Endothelial cell of umbilical vein (primary cell): ENCODE measurements around the gene AS3MT. TPM values are rescaled to one million over a fixed set of nuclear protein-coding genes. Genes with fewer than 3 reads are reported as not detected.

Experiments
- BruUV-seq: library from RNA; stranded (reverse); fragments of 400-500 nt; replicated peaks from 2 replicates; lab custom pipeline; 2021; lab: Mats Ljungman, UMichigan
- CTCF ChIA-PET: fragments of 300-600, 350-600 bp; sonication (Branson Sonifier 250); formaldehyde crosslinking; loops from one replicate; lab custom pipeline; 2021; ENCODE audit warnings: antibody characterized with exemption, inconsistent platforms; lab: Charles Lee
- POLR2A ChIA-PET: fragments of 300-600, 350-600 bp; sonication (Branson Sonifier 250); formaldehyde crosslinking; loops from one replicate; lab custom pipeline; 2021; ENCODE audit warnings: antibody characterized with exemption, inconsistent platforms; lab: Charles Lee
- DNase-seq: peaks from one replicate; pipeline ENCODE4 v3.0.0-alpha.2; 2011; ENCODE audit warnings: low read depth, low spot score
- FAIRE-seq: peaks from 2 replicates; lab custom pipeline; 2011; peaks lifted over from hg19 to GRCh38; lab: Jason Lieb, UNC
- H2AFZ ChIP-seq: 2 replicates; pipeline ENCODE4 v1.6.0; 2012; ENCODE audit warnings: low read depth, low read length, control low read depth, inconsistent platforms
- H3K27ac ChIP-seq: 2 replicates; pipeline ENCODE4 v1.5.1; 2011; ENCODE audit warnings: low read depth, mild to moderate bottlenecking, control low read depth, low read length, moderate library complexity; ENCODE audit not compliant: insufficient read depth
- H3K27me3 ChIP-seq, 2 experiments: 2 replicates each; pipeline versions ENCODE4 v1.6.0 to v1.6.1; 2011; ENCODE audit warnings: low read length in 2 of 2, mixed read lengths in 1 of 2; ENCODE audit not compliant: control insufficient read depth in 2 of 2, insufficient read depth in 2 of 2
- H3K36me3 ChIP-seq, 2 experiments: 2 replicates in 1 of 2; 3 replicates in 1 of 2; pipeline ENCODE4 v1.5.1; 2011; ENCODE audit warnings: low read length in 2 of 2, mild to moderate bottlenecking in 1 of 2, moderate library complexity in 1 of 2; ENCODE audit not compliant: control insufficient read depth in 2 of 2, insufficient read depth in 2 of 2; ENCODE audit errors: extremely low read depth in 1 of 2
- H3K4me1 ChIP-seq: 3 replicates; pipeline ENCODE4 v1.5.1; 2011; ENCODE audit warnings: mild to moderate bottlenecking, low read length; ENCODE audit not compliant: control insufficient read depth, insufficient read depth; ENCODE audit errors: extremely low read depth
- H3K4me2 ChIP-seq: 2 replicates; pipeline ENCODE4 v1.6.1; 2011; ENCODE audit warnings: low read length, control low read depth, mixed read lengths; ENCODE audit not compliant: insufficient read depth
- H3K4me3 ChIP-seq, 3 experiments: fragments of 200-600 bp in 1 of 3; sonication (generic), shearing (Covaris generic) in 1 of 3; replicated peaks in 1 of 3; 2 replicates each; pipeline ENCODE4 v1.5.1; 2011 to 2016; ENCODE audit warnings: control low read depth in 3 of 3, low read length in 3 of 3, mild to moderate bottlenecking in 2 of 3, inconsistent platforms in 1 of 3, low read depth in 1 of 3, moderate library complexity in 1 of 3; ENCODE audit not compliant: insufficient read depth in 1 of 3
- H3K79me2 ChIP-seq: 2 replicates; pipeline ENCODE4 v1.6.0; 2012; ENCODE audit warnings: low read length, inconsistent platforms; ENCODE audit not compliant: control insufficient read depth, insufficient read depth
- H3K9ac ChIP-seq: replicated peaks from 2 replicates; pipeline ENCODE3; 2011; ENCODE audit warnings: low read length, control low read depth; ENCODE audit not compliant: insufficient read depth; ENCODE audit errors: extremely low read depth
- H3K9me1 ChIP-seq: replicated peaks from 3 replicates; pipeline ENCODE4 v1.6.0; 2011; ENCODE audit warnings: mild to moderate bottlenecking, low read length; ENCODE audit not compliant: control insufficient read depth, insufficient read depth; ENCODE audit errors: extremely low read depth
- H3K9me3 ChIP-seq: replicated peaks from 2 replicates; pipeline ENCODE4 v1.5.1; 2012; ENCODE audit warnings: low read length, inconsistent platforms; ENCODE audit not compliant: control insufficient read depth, insufficient read depth
- H4K20me1 ChIP-seq: replicated peaks from 2 replicates; pipeline ENCODE3; 2011; ENCODE audit warnings: mild to moderate bottlenecking, low read length; ENCODE audit not compliant: control insufficient read depth, insufficient read depth; ENCODE audit errors: extremely low read depth
- EZH2 ChIP-seq: IDR thresholded peaks from 2 replicates; pipeline ENCODE4 v1.6.1; 2012; ENCODE audit warnings: borderline replicate concordance, low read depth, mild to moderate bottlenecking, moderate library complexity, low read length, inconsistent platforms; ENCODE audit not compliant: severe bottlenecking
- POLR2A ChIP-seq: IDR thresholded peaks from 2 replicates; pipeline ENCODE4 v1.6.1; 2012; ENCODE audit warnings: low read depth, mild to moderate bottlenecking, control low read depth, low read length
- dilution Hi-C: fragments of 300-500 bp; cut with MboI; formaldehyde crosslinking; loops from one replicate; pipeline ENCODE4 v1.15.0; 2019; ENCODE audit warnings: low sequenced_read_pairs; ENCODE audit not compliant: extremely low pct_ligation_motif_present
- intact Hi-C: fragments of 100-400 bp; cut with micrococcal nuclease; formaldehyde crosslinking; loops from one replicate; pipeline ENCODE4 v1.10.0; 2022
- polyA plus RNA-seq, 4 experiments: library from polyadenylated mRNA; depleted of rRNA in 3 of 4; stranded (reverse) in 3 of 4; unstranded in 1 of 4; fragments of >200 nt; gene quantifications; 2 replicates each; pipeline versions ENCODE4 v1.2.1 to v1.2.3, GENCODE V29; 2011 to 2012; ENCODE audit warnings: missing spikeins in 1 of 4
- total RNA-seq: library from RNA; stranded (reverse); gene quantifications from 2 replicates; pipeline ENCODE4 v1.2.3, GENCODE V29; 2021
- TF ChIP-seq, protein P1 (sequence below), 2 donors: IDR thresholded peaks; 1 replicate in 1 of 2; 2 replicates in 1 of 2; pipeline ENCODE4 v1.5.1; 2011; ENCODE audit warnings: low read length in 2 of 2, mild to moderate bottlenecking in 2 of 2, moderate library complexity in 2 of 2, control low read depth in 1 of 2, inconsistent platforms in 1 of 2, low read depth in 1 of 2; ENCODE audit not compliant: insufficient read depth in 1 of 2; ENCODE audit errors: extremely low read depth in 1 of 2
- TF ChIP-seq, protein P2 (sequence below): IDR thresholded peaks from 2 replicates; pipeline ENCODE4 v1.6.1; 2011; ENCODE audit not compliant: insufficient read depth, insufficient read length

The AS3MT gene
- total and polyA plus RNA-seq, 2 donors (not counting 3 experiments of a cell fraction or from before 2014, with no cell fraction given) = 1.0 TPM; not detected in 1

DNA sequence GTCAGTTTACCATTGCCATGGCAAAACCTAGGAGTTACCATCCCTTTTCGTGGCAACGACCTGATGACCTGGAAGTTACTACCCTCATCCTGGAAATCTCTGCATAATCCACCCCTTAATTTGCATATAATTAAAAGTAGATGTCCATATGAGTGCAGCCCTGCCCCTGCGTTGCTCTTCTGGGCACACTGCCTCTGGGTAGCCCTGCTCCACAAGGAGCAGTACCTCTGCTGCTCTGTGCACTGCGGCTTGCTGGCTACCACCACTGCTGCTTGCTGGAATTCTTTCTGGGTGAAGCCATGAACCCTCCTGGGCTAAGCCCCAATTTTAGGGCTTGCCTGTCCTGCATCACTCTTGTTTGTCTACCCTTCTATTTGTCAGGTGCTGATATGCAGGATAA, 44.6 kb upstream of the AS3MT start:
- no peak overlapping the region for H3K9ac ChIP-seq
- H3K9me3 ChIP-seq = no peaks in the 10 kb centered on the region
- intact Hi-C loops = no loop called here
- H3K4me3 ChIP-seq = no peak overlapping the region
- no peaks in the 10 kb centered on the region for H3K79me2 ChIP-seq
- H3K4me1 ChIP-seq = no peaks in the 10 kb centered on the region
- FAIRE-seq (no peak), DNase-seq (no peak)
- ChIA-PET POLR2A (no interaction called here), CTCF (interaction anchor here (1.1 to 1.5 kb wide), 2 partner anchors 71 to 79 kb away, joined by 3 to 4 read pairs; no protein-coding TSS in a partner anchor)
- no peak overlapping the region for H3K27ac ChIP-seq
- no peak overlapping the region for H3K4me2 ChIP-seq
- H4K20me1 ChIP-seq = no peaks in the 10 kb centered on the region
- no peaks in the 10 kb centered on the region for H3K36me3 ChIP-seq
- TF ChIP-seq, protein P1, sequence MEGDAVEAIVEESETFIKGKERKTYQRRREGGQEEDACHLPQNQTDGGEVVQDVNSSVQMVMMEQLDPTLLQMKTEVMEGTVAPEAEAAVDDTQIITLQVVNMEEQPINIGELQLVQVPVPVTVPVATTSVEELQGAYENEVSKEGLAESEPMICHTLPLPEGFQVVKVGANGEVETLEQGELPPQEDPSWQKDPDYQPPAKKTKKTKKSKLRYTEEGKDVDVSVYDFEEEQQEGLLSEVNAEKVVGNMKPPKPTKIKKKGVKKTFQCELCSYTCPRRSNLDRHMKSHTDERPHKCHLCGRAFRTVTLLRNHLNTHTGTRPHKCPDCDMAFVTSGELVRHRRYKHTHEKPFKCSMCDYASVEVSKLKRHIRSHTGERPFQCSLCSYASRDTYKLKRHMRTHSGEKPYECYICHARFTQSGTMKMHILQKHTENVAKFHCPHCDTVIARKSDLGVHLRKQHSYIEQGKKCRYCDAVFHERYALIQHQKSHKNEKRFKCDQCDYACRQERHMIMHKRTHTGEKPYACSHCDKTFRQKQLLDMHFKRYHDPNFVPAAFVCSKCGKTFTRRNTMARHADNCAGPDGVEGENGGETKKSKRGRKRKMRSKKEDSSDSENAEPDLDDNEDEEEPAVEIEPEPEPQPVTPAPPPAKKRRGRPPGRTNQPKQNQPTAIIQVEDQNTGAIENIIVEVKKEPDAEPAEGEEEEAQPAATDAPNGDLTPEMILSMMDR (IDR thresholded peaks at IDR 0.05; ENCODE audit: extremely low read depth in 1 of 2, insufficient read depth in 1 of 2, low read depth in 1 of 2, low read length in 2 of 2) = no peak
- TF ChIP-seq EZH2 = no peak
- TF ChIP-seq POLR2A = no peak
- TF ChIP-seq, protein P2, sequence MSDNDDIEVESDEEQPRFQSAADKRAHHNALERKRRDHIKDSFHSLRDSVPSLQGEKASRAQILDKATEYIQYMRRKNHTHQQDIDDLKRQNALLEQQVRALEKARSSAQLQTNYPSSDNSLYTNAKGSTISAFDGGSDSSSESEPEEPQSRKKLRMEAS = no peak
- dilution Hi-C loops = no loop called here
- no TSS peak for BruUV-seq
- no peaks in the 10 kb centered on the region for H3K9me1 ChIP-seq
- no peak overlapping the region for H2AFZ ChIP-seq
- no peaks in the 10 kb centered on the region for H3K27me3 ChIP-seq

DNA sequence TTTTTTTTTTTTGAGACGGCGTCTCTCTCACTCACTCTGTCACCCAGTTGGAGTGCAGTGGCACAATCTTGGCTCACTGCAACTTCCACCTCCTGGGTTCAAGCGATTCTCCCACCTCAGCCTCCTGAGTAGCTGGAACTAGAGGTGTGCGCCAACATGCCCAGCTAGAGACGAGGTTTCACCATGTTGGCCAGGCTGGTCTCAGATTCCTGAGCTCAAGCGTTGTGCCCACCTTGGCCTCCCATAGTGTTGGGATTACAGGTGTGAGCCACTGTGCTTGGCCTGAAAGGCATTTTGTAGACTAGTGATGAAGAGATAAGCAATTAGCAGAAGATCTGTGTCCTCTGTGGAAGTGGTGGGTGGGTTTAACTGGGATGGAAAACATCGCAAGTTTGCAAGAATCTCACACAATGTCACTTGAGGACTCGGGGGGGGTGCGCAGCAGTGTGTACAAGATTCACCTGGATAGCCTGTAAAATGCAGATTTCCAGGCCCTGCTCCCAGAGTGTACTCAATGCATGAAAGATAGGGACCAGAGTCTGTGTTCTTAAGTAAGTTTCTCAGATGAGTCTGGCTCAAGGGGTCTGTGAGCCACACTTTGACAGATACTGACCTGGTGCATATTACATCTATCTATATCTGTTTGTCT, 43.0 kb upstream of the AS3MT start:
- dilution Hi-C loops (no loop called here), intact Hi-C loops (no loop called here)
- DNase-seq (no peak), FAIRE-seq (no peak)
- no peaks in the 10 kb centered on the region for H4K20me1 ChIP-seq
- H3K9me3 ChIP-seq = no peaks in the 10 kb centered on the region
- POLR2A ChIA-PET = no interaction called here
- H3K27ac ChIP-seq = no peak overlapping the region
- H2AFZ ChIP-seq = no peak overlapping the region
- no peaks in the 10 kb centered on the region for H3K4me1 ChIP-seq
- no peaks in the 10 kb centered on the region for H3K79me2 ChIP-seq
- CTCF ChIA-PET = interaction anchor here (1.2 kb wide), 1 partner anchor 73 kb away, joined by 4 read pairs; no protein-coding TSS in a partner anchor
- no peaks in the 10 kb centered on the region for H3K36me3 ChIP-seq
- no TSS peak for BruUV-seq
- no peak overlapping the region for H3K4me3 ChIP-seq
- no peak overlapping the region for H3K9ac ChIP-seq
- H3K9me1 ChIP-seq = no peaks in the 10 kb centered on the region
- TF ChIP-seq EZH2 = no peak
- no peak for TF ChIP-seq POLR2A
- H3K4me2 ChIP-seq = no peak overlapping the region
- H3K27me3 ChIP-seq = no peaks in the 10 kb centered on the region
